Measurements from ENCODE around the gene FXN.

GRCh38 chr9:69143291-69143690 lies 107.7 kb downstream of the FXN start:
- TF ChIP-seq CTCF (IDR thresholded peaks at IDR 0.05) = no peak
- no peak for TF ChIP-seq POLR2A (IDR thresholded peaks at IDR 0.05)
